HEK293T (cell line): ENCODE data around the gene PCMT1.
"Not testable (repeated sequence)": the region's sequence is repeated elsewhere in the genome, so short reads cannot be mapped to it uniquely, and the experiment has no call there.

ENCODE experiments used
- CTCF ChIA-PET: fragments of 350-600 bp; formaldehyde crosslinking; extraction: SDS; loops from one replicate; lab custom pipeline; 2021; ENCODE audit warnings: antibody characterized with exemption, inconsistent platforms; lab: Yijun Ruan, JAX
- POLR2A ChIA-PET: fragments of 350-600 bp; formaldehyde crosslinking; extraction: SDS; loops from one replicate; lab custom pipeline; 2020; ENCODE audit warnings: antibody characterized with exemption, inconsistent platforms; lab: Yijun Ruan, JAX
- DNase-seq: peaks from one replicate; pipeline ENCODE4 v3.0.0; 2012; ENCODE audit warnings: mixed read lengths; ENCODE audit errors: extremely low spot score
- ARNT ChIP-seq: fragments of 450-650 bp; IDR thresholded peaks from 2 replicates; pipeline ENCODE4 v1.6.1; 2017; ENCODE audit warnings: mild to moderate bottlenecking
- BHLHE40 ChIP-seq: fragments of 450-650 bp; IDR thresholded peaks from 2 replicates; pipeline ENCODE4 v1.6.1; 2016; ENCODE audit warnings: mild to moderate bottlenecking, moderate library complexity, borderline replicate concordance
- CTBP1 ChIP-seq: fragments of 450-650 bp; IDR thresholded peaks from 2 replicates; pipeline ENCODE4 v1.6.1; 2016; ENCODE audit warnings: borderline replicate concordance
- ELF4 ChIP-seq: fragments of 450-650 bp; IDR thresholded peaks from 2 replicates; pipeline ENCODE4 v1.6.1; 2017; ENCODE audit warnings: antibody characterized with exemption
- FOXA1 ChIP-seq: fragments of 450-650 bp; IDR thresholded peaks from 2 replicates; pipeline ENCODE4 v1.6.1; 2016; ENCODE audit warnings: mild to moderate bottlenecking
- FOXK2 ChIP-seq: fragments of 450-650 bp; IDR thresholded peaks from 2 replicates; pipeline ENCODE4 v1.6.1; 2016; ENCODE audit warnings: mild to moderate bottlenecking
- FOXM1 ChIP-seq: fragments of 450-650 bp; IDR thresholded peaks from 2 replicates; pipeline ENCODE4 v1.6.1; 2017; ENCODE audit warnings: mild to moderate bottlenecking, borderline replicate concordance
- HDGF ChIP-seq: fragments of 450-650 bp; IDR thresholded peaks from 2 replicates; pipeline ENCODE4 v1.6.1; 2017; ENCODE audit warnings: antibody characterized with exemption, borderline replicate concordance
- L3MBTL2 ChIP-seq: fragments of 450-650 bp; conservative IDR thresholded peaks from 2 replicates; pipeline ENCODE4 v1.6.1; 2016; ENCODE audit warnings: mild to moderate bottlenecking
- LEF1 ChIP-seq: fragments of 450-650 bp; IDR thresholded peaks from 2 replicates; pipeline ENCODE4 v1.6.1; 2017; ENCODE audit warnings: mild to moderate bottlenecking, borderline replicate concordance
- NFRKB ChIP-seq: fragments of 450-650 bp; IDR thresholded peaks from 2 replicates; pipeline ENCODE4 v1.6.1; 2016; ENCODE audit warnings: mild to moderate bottlenecking, moderate library complexity
- PKNOX1 ChIP-seq: fragments of 450-650 bp; IDR thresholded peaks from 2 replicates; pipeline ENCODE4 v1.6.1; 2016
- SP1 ChIP-seq: fragments of 450-650 bp; IDR thresholded peaks from 2 replicates; pipeline ENCODE4 v1.6.1; 2017
- SUZ12 ChIP-seq: fragments of 450-650 bp; IDR thresholded peaks from 2 replicates; pipeline ENCODE4 v1.6.1; 2016; ENCODE audit warnings: mild to moderate bottlenecking
- TARDBP ChIP-seq: fragments of 450-650 bp; IDR thresholded peaks from 2 replicates; pipeline ENCODE4 v1.6.1; 2016
- ZNF384 ChIP-seq: fragments of 450-650 bp; IDR thresholded peaks from 2 replicates; pipeline ENCODE4 v1.6.1; 2016

Gene PCMT1

GRCh38 chr6:149727793-149728498 is 21.6 kb upstream of the PCMT1 start:
- TF ChIP-seq LEF1: no peak
- no peak for DNase-seq
- POLR2A ChIA-PET: interaction anchor here (1.0 to 1.2 kb wide), 2 partner anchors 10 to 11 kb away, joined by 3 to 5 read pairs; no protein-coding TSS in a partner anchor
- CTCF ChIA-PET: no interaction called here

- DNase-seq: no peak
- CTCF ChIA-PET: no interaction called here
- TF ChIP-seq LEF1 (no peak), PKNOX1 (no peak), ELF4 (no peak), L3MBTL2 (no peak), BHLHE40 (no peak), NFRKB (no peak), FOXA1 (no peak), TARDBP (no peak), CTBP1 (no peak), HDGF (no peak), SUZ12 (no peak), FOXK2 (no peak), ARNT (no peak), FOXM1 (no peak), SP1 (no peak), ZNF384 (no peak)
- POLR2A ChIA-PET: interaction anchor here (1.0 to 1.2 kb wide), 2 partner anchors 10 to 11 kb away, joined by 3 to 5 read pairs; no protein-coding TSS in a partner anchor
Measured at GRCh38 chr6:149728499-149729234, 20.9 kb upstream of the PCMT1 start.

- no peak for TF ChIP-seq L3MBTL2
- TF ChIP-seq PKNOX1: no peak
- no peak for TF ChIP-seq CTBP1
- TF ChIP-seq ELF4: no peak
- TF ChIP-seq FOXK2: no peak
- no peak for TF ChIP-seq SUZ12
- TF ChIP-seq SP1: no peak
- no peak for TF ChIP-seq ZNF384
- TF ChIP-seq BHLHE40: no peak
- TF ChIP-seq LEF1: no peak
- no peak for TF ChIP-seq ARNT
- TF ChIP-seq FOXM1: no peak
- TF ChIP-seq TARDBP: no peak
- no peak for TF ChIP-seq HDGF
- no peak for TF ChIP-seq NFRKB
- no peak for TF ChIP-seq FOXA1
- CTCF ChIA-PET: no interaction called here
- DNase-seq: no peak
- POLR2A ChIA-PET: interaction anchor here (1.3 kb wide), 1 partner anchor 11 kb away, joined by 7 read pairs; the partner anchor contains the start of gene LATS1
Measured at GRCh38 chr6:149729824-149730223, 19.7 kb upstream of the PCMT1 start.

GRCh38 chr6:149733089-149733720 is 16.3 kb upstream of the PCMT1 start:
- CTCF ChIA-PET: no interaction called here
- POLR2A ChIA-PET: interaction anchor here (1.8 kb wide), 1 partner anchor 15 kb away, joined by 3 read pairs; no protein-coding TSS in a partner anchor
- DNase-seq: no peak
- TF ChIP-seq CTBP1 (no peak), ARNT (no peak), NFRKB (no peak), LEF1 (no peak), TARDBP (no peak), FOXM1 (no peak)

GRCh38 chr6:149734915-149735314 is 14.6 kb upstream of the PCMT1 start:
- TF ChIP-seq LEF1: no peak
- TF ChIP-seq ARNT: no peak
- TF ChIP-seq FOXM1: no peak
- TF ChIP-seq PKNOX1: no peak
- TF ChIP-seq FOXK2: no peak
- ChIA-PET POLR2A (no interaction called here), CTCF (no interaction called here)
- DNase-seq: no peak

GRCh38 chr6:149745252-149745651 is 4.3 kb upstream of the PCMT1 start:
- not testable (repeated sequence) for DNase-seq
- ChIA-PET POLR2A (interaction anchor here (1.1 to 2.0 kb wide), 3 partner anchors 27 to 179 kb away, joined by 3 to 12 read pairs (median 4); partner anchors contain the start of gene LATS1), CTCF (interaction anchor here (0.6 kb wide), 2 partner anchors 110 to 1209 kb away, joined by 3 read pairs; no protein-coding TSS in a partner anchor)
- TF ChIP-seq ZNF384: peak; percentile 87
